GM19455 (cell line): ENCODE results near the gene DENND1A.

Experiments used
- ATAC-seq: cut with Tn5 transposase; IDR thresholded peaks from one replicate; pipeline ENCODE4 v1.9.1; 2021; ENCODE audit not compliant: unreplicated experiment

The DENND1A gene

DNA sequence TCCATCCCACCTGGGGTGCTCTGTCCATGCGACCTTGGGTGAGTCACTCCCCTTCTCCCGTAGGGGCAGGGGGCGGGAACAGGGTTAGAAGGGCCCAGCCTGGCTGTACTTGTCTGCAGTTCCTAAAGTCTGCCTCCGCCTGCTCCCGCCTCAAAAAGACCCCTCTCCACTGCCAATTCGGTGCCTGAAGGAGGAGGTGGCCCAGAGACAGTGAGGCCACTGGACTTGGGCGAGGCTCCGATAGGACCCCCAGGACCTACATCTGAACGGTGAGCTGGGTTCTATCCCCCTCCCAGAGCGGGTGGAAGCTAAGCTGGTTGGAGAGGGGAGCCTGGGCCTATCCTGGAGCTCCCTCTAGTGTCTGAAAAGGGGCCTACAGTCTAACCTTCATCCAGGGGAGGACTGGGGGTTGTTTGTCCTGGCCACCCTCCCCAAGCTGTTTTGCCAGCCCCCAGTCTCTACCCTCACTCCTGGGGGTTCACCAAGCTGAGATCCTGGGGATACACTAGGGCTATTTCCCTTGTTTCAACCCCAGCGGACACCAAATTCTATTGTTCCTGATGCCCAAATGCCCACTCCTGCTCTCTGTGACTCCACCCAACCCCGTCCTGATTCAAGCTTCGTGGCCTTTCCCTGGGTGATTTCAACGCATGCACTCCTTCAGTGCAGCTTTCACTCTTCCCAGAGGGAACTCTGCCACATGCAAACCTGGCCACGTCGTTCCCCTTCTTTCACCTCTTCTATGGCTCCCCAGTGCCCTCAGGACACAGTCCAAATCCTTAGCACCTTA lies 580.0 kb downstream of the DENND1A start:
- no peak for ATAC-seq

DNA sequence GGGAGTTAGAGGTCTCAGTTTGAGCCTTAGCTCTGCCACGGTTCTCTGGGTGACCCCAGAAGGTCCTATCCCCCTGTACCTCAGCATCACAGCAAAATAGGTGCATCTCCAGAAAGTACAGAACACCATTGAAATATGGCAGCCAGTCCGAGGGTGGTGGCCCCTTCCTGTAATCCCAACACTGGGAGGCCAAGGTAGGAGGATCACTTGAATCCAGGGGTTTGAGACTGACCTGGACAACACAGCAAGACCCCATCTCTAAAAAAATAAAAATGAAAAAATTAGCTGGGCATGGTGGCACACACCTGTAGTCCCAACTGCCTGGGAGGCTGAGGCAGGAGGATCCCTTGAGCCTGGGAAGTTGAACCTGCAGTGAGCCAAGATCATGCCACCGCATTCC lies 580.9 kb downstream of the DENND1A start:
- no peak for ATAC-seq

DNA sequence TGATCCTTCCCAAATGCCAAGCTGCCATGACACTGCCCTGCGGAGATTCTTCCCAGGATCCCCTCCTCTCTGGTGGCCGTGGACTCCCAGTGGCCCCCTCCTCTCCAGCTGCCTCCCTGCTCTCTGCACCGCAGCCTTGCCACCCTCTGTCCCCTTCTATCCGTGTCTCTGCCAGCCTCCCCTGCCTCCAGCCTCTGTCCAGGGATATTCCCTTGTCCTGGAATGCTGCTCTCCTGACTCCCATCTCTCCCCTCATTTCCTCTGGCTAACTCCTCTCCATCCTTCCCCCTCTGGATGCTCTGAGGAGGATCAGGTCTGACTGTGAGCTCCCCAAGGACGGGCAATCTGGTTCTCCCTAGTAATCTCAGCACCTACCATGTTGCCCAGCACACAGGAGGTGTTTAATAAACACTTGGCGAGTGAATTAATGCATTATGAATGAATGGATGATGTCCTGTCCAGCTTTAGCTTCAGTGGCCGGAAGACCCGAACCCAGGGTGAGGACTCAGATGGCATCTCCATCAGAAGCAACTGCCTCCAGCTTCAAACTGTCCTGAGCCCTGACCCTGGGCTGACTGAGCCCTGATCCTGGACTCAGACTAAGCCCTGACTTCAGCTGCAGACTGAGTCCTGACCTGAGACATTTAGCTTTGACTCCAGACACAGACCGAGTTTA lies 581.5 kb downstream of the DENND1A start:
- ATAC-seq = no peak

DNA sequence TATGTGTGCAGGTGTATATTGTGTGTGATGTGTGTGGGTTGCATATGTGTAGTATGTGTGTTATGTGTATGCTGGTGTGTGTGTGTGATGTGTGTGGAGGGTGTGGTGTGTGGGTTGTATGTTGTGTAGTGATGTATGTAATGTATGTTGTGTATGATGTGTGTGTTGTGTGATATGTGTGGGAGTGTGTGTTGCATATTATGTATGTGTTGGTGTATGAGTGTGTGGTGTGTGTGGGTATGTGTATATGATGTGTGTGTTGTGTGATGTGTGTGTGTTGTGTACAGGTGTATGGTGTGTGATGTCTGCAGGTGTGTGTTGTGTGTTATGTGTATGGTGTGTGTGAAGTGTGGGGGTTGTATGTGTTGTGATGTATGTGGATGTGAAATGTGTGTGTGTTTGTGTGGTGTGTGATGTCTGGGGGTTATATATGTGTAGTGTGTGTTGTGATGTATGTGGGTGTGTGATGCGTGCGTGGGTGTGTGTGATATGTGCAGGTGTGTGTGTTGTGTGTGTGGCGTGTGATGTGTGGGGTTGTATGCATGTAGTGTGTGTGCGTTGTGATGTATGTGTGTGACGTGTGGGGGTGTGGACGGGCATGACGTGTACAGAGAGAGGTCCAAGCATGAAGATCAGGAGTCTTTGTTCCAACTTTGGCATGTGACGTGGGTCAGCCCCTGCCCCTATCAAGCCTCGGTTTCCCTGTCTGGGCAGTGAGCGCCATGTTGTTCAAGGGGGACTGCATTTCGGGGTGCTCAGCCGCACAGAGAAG lies 582.5 kb downstream of the DENND1A start:
- ATAC-seq = no peak

DNA sequence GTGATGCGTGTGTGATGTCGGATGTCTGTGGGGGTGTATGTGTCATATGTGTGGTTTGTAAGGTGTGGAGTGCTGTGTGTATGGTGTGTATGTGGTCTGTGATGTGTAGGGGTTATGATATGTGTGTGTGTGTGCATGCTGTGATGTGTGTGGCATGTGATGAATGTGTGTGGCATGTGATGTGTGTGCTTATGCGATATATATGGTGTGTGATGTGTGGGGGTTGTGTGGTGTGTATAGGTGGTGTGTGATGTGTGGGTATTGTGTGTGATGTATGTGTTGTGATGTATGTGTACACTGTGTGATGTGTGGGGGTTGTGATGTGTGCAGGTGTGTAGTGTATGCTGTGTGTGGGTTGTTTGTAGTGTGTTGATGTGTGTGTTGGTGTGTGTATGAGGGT lies 583.1 kb downstream of the DENND1A start:
- ATAC-seq = no peak

DNA sequence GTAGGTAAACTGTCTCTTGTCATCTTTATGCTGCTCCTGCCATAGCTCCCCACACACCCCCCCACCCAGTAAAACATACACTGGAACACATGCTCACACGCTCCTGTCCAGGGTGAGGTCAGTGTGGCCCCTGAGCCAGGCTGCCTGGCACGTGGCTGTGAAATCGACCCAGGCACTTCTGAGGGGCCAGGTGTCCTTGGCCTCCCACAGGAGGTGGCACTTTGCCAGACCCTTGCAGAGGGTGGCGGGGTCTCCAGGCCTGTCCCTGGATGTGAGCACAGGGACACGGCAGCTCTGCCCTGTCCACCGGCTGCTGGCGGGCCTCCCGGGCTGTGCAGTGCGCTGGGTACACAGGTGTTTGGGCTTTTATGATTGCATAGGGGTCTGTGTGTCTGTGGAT lies 583.9 kb downstream of the DENND1A start:
- no peak for ATAC-seq

DNA sequence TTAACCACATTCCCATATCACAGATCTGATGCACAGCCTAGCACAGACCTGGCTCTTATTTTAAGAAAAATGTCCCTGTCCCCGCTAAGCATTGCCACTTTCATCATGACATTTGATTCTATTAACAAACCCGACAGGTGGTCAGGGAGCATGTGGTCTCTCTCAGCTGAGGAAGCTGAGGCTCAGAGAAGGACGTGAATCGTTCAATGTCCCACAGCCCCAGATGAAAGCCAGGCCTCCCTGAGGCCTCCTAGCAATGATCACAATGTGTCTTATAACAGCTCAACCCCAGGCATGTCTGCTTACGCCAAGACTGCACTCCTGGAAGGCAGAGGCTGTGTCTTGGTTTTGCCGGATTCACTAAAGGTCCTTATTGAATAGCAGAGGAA lies 584.4 kb downstream of the DENND1A start:
- ATAC-seq = no peak

DNA sequence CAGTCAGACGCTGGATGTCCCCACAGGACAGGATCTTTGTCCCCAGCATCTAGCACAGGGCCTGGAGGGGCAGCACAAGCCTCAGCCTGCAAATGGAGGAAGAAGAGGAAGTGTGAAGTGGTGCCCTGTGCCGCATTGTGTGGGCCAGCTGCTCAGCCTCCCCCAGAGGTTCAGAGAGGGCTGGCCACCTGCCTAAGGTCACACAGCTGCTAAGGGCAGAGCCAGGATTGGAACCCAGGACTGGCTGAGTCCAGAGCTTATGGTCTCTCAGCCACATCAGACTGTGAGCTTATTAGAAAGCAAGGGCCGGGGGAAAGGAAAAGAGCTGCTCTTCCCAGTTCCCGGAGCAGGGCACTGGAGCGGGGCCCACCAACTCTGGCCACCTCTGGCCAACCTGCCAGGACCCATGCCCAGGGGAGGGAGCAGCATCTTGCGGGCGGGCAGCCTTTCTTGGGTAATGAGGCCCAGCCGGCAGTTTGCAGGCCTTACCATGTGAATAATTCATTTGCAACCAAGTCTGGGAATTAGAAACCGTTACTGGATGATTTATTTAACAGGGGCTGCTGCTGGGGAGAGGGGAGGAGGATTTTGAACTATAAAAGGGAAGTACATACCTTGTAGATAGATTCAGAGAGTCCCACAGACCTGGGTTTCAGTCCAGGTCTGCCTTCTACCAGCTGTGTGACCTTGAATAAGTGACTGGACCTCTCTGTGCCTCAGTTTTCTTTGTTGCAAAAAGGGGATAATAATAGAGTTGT lies 585.6 kb downstream of the DENND1A start:
- no peak for ATAC-seq

DNA sequence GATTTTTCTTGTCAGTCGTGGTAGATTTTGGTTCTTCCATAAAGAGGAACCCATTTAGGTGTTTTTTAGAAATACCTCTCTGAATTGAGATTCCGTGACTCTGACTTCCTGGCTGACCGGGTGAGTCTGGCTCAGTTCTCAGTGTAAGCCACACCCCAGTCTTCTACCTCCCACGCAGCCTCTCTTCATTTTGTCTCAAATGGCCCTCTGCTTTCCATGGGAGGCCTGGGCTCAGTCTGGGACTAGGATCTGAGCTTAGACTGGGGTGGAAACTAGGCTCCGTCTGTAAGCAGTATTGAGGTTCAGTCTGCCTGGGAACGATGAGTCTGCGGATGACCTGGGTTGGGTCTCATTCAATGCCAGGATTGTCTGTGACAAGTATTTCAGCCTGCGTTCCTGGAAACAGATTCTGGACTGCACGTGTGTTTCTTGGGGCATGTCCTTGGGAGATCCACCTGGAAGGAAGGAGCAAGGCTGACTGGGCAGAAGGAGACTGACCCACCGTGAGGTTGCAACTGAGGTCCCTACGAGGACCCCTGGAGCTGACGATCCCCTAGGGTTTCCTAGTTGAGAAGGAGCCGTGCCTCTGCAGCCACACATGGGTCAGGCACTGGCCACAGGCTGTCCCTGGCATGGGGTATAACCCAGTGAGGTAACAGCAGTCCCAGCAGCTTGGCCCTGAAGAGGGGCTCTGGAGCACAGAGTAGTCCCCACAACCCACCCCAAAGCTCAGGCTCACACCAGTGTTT lies 586.3 kb downstream of the DENND1A start:
- peak; percentile 32 for ATAC-seq

DNA sequence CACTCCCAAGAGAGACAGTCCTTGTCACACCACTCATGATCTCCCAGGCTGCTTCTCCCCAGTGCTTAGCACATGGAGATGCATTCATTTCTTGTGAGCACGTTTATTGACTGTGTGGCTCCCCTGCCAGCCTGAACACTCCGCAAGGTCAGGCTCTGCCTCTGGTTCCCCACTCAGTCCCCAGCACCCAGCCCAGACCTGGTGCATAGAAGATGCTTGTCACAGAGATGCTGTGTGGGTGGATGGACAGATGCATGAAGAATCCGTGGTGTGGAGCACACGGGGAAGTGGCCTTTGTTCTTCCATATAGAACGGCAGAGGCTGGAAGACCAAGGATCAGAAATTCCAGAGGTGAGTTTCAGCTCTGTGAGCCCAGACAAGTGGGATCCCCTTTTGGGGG lies 587.7 kb downstream of the DENND1A start:
- ATAC-seq = no peak

DNA sequence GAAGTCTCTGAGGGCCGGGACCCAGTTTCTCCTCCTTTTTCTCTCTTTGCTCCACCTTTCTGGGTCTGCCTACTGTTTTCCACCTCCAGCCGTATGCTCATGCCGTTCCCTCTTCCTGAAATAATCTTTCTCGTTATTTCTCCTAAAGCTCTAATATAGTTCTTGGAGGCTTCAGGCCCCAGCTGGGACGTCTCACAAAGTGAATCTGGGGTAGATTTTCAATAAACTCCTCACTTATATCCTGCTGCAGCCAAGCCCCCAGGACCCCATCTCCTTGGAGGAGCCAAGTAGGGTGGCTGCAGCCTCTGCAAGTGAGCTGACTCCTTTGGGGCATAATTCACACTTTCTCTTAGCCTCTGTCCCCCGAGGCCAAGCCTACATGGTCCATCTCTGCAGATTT lies 588.1 kb downstream of the DENND1A start:
- no peak for ATAC-seq

DNA sequence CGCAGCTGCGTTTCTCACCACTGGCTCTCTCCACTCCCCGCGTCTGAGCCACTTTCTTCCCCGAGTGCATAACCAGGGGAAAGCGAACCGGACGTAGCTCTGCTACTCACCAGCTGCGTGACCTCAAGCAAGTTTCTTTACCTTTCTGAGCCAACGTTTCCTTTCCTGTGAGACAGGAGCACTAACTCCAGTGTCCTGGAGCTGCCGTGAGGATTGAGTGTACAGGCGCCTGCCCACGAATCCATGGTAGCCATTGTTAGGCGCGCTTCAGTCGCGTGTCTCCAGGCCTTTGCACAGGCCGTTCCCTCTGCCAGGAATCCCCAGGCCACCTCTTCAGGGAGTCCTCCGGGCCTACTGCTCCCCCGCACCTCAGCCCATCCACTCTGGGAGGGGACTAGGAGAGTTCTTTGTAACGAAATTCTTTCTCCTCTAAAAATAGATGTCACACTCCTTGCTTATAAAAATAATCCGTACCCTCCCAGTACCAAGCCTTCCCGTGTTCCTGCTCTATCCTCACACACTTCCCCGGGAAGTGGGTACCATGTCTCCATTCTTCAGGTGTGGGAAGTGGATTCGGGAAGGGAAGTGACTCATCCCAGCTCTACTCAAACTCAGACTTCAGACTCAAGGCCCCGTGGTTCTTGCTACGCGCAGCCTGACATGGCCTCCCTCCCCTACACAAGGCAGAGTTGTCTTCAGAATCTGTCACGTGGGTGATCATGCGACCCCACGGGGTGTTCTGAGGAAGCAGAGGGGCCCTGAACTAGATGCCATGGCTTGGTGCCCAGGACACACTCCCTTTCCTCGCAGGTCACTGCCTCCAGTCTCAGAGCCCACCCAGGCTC lies 590.0 kb downstream of the DENND1A start:
- peak; percentile 51 for ATAC-seq

DNA sequence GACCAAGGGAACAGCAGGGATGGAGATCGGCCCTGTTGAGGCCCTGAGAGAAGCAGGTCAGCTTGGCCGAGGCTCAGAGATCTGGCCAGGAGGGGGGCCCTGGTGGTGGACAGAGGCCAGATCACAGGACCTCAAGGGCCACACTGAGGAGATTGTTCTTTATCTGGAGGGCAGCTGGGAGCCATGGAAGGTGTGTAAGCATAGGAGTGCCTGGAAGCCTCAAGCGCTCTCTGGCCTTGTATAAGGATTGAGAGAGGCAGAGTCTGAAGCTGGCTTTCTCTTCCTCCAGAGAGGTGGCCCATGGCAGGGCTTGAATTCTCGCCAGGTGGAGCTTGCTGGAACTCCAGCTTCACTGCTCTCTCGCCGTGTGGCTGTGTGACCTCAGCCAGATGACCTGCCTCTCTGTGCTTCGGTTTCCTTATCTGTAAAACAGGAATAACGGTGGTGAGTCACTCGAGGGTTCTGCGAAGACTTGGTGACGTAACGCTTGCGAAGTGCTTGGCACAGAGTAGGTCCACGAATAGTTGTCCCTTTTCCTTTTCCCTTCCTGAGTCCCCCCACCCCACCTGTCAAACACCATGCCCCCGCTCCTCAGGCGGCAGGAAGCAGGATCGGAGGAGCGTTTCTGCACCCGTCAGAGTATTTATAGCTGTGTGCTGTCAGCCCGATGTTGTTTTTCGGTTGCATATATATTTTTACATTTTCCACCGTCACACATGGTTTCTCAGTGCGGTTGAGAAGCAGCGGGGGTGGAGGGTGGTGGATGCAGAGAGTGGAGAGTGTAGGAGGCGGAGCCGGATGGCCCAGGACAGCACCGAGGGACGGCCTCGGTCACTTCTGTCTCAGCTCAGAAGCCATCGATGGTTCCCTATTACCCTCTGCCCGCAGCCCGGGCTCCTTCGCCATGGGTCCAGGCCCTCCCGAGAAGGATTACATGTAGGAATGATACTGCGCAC lies 590.9 kb downstream of the DENND1A start:
- ATAC-seq = peak; percentile 68

DNA sequence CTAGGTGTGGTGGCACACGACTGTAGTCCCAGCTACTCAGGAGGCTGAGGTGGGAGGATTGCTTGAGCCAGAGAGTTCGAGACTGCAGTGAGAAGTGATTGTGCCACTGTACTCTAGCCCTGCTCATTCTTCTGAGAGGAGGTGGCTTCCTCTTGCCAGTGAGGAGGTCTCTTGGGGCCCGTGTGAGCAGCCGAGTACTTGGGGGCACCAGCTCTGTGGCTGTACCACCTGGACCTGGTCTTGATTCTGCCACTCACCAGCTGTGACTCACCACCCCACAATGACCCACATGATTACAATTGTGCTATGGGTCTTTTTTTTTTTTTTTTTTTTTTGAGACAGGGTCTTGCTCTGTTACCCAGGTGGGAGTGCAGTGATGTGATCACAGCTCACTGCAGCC lies 592.0 kb downstream of the DENND1A start:
- ATAC-seq = no peak

DNA sequence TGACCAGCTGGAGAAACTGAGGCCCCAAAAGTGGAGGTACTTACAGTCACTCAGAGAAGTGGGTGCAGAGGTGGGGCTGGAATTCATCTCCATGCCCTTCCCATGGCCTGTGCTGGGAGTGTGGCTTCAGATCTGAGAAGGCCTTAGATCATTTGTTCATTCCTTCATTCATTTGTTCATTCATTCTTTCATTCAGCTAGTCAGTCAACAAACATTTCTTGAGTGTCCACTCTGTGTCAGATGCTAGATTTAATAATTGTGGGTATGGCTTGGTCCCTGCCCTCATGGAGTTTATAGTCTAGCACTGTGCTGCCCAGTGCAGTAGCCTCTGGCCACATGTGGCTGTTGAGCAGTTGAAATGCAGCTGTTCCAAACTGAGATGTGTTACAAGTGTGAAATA lies 593.0 kb downstream of the DENND1A start:
- ATAC-seq = no peak

DNA sequence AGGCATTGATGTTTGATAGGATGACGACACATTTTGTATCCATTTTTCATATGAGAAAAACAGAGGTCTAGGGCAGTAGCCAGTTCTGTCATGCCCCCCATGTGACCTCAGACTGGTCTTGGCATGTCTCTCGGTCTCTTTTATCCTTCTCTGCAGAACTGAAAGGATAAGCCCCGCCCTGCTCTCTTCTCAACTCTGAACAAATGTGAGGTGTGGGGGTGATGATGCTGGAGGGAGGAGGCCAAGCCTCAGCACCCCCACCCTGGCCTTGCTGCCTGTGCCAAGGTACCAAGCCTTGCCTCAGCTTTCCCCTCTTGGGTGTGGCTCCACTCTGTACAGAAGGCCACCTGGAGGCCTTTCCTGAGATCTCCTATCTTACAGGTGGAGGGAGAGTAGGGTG lies 593.5 kb downstream of the DENND1A start:
- no peak for ATAC-seq

DNA sequence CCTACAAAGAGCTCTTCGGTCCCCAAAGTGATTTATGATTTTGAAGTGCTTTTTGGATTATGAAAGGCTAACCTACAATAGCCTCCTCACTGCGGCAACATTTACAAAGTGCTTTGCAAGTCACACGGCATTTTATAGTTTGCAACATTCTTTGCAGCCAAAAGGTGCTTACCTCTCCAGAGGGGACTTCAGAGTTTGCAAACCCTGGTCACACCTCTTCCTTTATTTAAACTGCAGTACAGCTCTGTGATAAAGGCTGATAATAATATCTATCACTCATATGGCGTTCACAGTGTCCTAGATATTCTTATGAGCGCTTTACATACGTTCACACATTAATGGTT lies 594.0 kb downstream of the DENND1A start:
- ATAC-seq = no peak

DNA sequence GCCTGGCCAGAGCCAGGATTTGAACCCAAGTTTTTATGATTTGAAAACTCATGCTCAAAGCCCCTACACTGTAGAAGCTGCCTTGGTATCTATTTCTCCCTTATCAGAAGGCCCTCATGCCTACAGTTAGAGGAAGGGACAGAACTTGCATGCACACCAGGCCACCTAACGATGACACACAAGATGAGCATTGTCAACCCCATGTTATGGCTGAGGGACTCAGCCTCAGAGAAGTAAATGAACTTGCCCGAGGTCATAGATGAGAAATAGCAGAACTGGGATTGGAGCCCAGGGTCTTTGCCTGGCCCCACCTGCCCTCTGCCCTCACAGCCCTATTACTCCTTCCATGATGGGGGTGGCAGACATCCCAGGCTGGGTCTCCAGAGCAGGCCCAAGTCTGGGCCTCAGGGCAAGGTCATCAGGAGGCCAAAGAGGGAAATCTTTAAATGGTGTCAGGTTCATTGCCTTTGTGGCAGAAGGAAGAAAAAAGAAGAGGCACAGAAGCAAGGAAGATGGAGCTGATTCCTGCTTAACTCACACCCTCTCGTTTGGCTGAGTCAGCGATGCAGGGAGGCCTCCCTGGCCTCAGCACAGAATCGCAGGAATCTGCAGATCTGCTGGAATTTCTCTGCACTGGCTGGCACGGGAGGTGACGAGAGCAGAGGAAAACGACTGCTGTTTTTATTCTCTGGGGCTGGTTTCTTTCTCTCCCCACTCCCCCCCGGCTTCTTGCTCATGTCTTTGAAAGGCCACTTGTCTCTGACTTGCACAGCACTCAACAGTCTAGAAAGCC lies 594.5 kb downstream of the DENND1A start:
- no peak for ATAC-seq
